HG03521 (cell line): ENCODE data around the gene FNDC11.

Experiments used
- ATAC-seq: cut with Tn5 transposase; IDR thresholded peaks from one replicate; pipeline ENCODE4 v1.9.1; 2021; ENCODE audit warnings: mild to moderate bottlenecking, moderate library complexity; ENCODE audit not compliant: unreplicated experiment

Gene FNDC11

GRCh38 chr20:63539441-63540370 is 14.3 kb upstream of the FNDC11 start:
- ATAC-seq, result no peak

- ATAC-seq, result no peak
Observed at GRCh38 chr20:63540417-63541186, 13.4 kb upstream of the FNDC11 start.

GRCh38 chr20:63541371-63541770 is 12.6 kb upstream of the FNDC11 start:
- no peak for ATAC-seq

GRCh38 chr20:63542031-63542559 is 11.9 kb upstream of the FNDC11 start:
- no peak for ATAC-seq

- ATAC-seq, result no peak
Observed at GRCh38 chr20:63542696-63543095, 11.3 kb upstream of the FNDC11 start.

- ATAC-seq, result no peak
Observed at GRCh38 chr20:63543131-63543530, 10.8 kb upstream of the FNDC11 start.

GRCh38 chr20:63543733-63544132 is 10.2 kb upstream of the FNDC11 start:
- ATAC-seq, result no peak

- no peak for ATAC-seq
Observed at GRCh38 chr20:63544241-63544957, 9.6 kb upstream of the FNDC11 start.

- no peak for ATAC-seq
Observed at GRCh38 chr20:63544958-63545516, 8.9 kb upstream of the FNDC11 start.

- no peak for ATAC-seq
Observed at GRCh38 chr20:63545814-63546213, 8.1 kb upstream of the FNDC11 start.

GRCh38 chr20:63546256-63546955 is 7.6 kb upstream of the FNDC11 start:
- ATAC-seq, result no peak

- no peak for ATAC-seq
Observed at GRCh38 chr20:63546956-63547724, 6.8 kb upstream of the FNDC11 start.

- ATAC-seq, result no peak
Observed at GRCh38 chr20:63547725-63548480, 6.1 kb upstream of the FNDC11 start, which contains the start of gene SRMS. Gene SRMS (minus strand): TSS chr20:63547749. CDS start chr20:63547463, 286 bp downstream.

GRCh38 chr20:63548542-63548941 is 5.4 kb upstream of the FNDC11 start:
- ATAC-seq, result no peak

- ATAC-seq, result no peak
Observed at GRCh38 chr20:63549019-63549418, 4.9 kb upstream of the FNDC11 start.

GRCh38 chr20:63549679-63550282 is 4.2 kb upstream of the FNDC11 start:
- ATAC-seq, result no peak

- no peak for ATAC-seq
Observed at GRCh38 chr20:63551068-63551467, 2.9 kb upstream of the FNDC11 start.
